ENCODE results near the gene PAX7.

Gene PAX7

GRCh38 chr1:18637511-18637960 is 6.9 kb downstream of the PAX7 start:
- H3K27ac ChIP-seq (ENCODE audit: insufficient read depth in 1 of 2, low read depth in 1 of 2, low read length in 2 of 2, poor library complexity in 1 of 2, severe bottlenecking in 2 of 2): no peak overlapping the region
- peaks cover 18 to 100% (median 64%) of the 10 kb centered on the region in 5 experiments for H3K27me3 ChIP-seq (replicated peaks in 2 of 5; ENCODE audit: control insufficient read depth in 4 of 5, insufficient read depth in 5 of 5, low read length in 4 of 5)
- POLR2A ChIA-PET: no interaction called here

DNA sequence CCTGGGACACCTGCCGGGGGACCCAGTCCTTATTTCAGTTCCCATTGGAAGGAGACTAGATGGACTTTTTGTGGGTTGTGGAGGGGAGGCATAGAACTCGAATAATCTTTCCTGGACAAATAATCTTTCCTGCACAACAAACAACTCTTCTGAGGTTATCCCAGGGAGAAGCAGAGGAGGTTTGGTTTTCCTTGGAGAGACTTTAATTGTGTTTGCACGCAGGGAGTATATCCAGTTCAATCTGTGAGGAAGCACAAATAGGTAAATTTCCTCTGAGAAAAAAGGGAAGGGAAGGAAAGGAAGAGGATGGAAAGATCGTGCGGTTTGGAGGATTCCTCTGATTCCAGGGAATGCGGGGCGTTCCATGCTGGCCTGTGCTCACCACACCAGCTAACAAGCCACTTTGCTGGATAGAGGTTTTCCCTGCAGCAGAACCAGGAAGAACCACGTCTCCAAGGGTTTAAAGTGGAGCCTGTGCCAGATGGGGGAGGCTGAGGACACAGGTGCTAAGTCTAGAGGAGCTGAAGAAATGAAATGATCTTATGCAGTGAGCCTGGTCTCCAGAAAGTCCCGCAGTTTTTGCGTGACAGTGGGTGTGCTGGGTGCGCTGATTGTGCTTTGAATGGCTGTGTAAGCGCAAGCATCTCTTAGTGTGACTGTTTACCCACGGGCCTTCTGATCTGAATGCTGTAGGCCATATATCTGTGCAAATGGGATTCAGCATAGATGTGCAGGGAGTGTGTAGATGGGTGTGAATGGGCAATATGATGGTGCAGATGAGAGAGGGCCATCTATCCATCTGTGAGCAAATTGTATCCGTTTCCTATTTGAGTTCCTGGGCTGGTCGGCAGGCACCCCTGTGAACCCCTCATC is 7.6 kb downstream of the PAX7 start:
- Histone ChIP-seq H3K27me3 (replicated peaks in 2 of 5; ENCODE audit: control insufficient read depth in 4 of 5, insufficient read depth in 5 of 5, low read length in 4 of 5) (peaks cover 18 to 100% (median 64%) of the 10 kb centered on the region in 5 experiments), H3K4me1 (ENCODE audit: control extremely low read depth in 1 of 4, control insufficient read depth in 4 of 4, insufficient read depth in 4 of 4, low read length in 3 of 4) (peaks cover 0 to 3% (median 1%) of the 10 kb centered on the region in 4 experiments), H3K27ac (ENCODE audit: insufficient read depth in 1 of 2, low read depth in 1 of 2, low read length in 2 of 2, poor library complexity in 1 of 2, severe bottlenecking in 2 of 2) (no peak overlapping the region), H3K36me3 (ENCODE audit: control insufficient read depth in 4 of 4, insufficient read depth in 4 of 4, low read length in 3 of 4) (no peaks in the 10 kb centered on the region), H3K4me3 (ENCODE audit: control insufficient read depth in 1 of 7, extremely low read depth in 1 of 7, insufficient read depth in 4 of 7, low read depth in 2 of 7, low read length in 6 of 7) (no peak overlapping the region), H3K9me3 (ENCODE audit: control extremely low read depth in 1 of 5, control insufficient read depth in 4 of 5, insufficient read depth in 2 of 5, low read depth in 1 of 5, low read length in 4 of 5) (no peaks in the 10 kb centered on the region)
- DNase-seq: no peak
- CTCF ChIA-PET: no interaction called here
- POLR2A ChIA-PET: no interaction called here
- WGBS (ENCODE audit: insufficient coverage): 7% methylated on average over 9 of the region's 15 CpGs

More at GRCh38 chr1:18637511-18637960, 6.9 kb downstream of the PAX7 start:
- 2% methylated on average over 12 of the region's 24 CpGs for WGBS (ENCODE audit: insufficient coverage)
- CTCF ChIA-PET: no interaction called here
- Histone ChIP-seq H3K4me3 (ENCODE audit: control insufficient read depth in 1 of 7, extremely low read depth in 1 of 7, insufficient read depth in 4 of 7, low read depth in 2 of 7, low read length in 6 of 7) (no peak overlapping the region), H3K4me1 (ENCODE audit: control extremely low read depth in 1 of 4, control insufficient read depth in 4 of 4, insufficient read depth in 4 of 4, low read length in 3 of 4) (no peaks in the 10 kb centered on the region), H3K9me3 (ENCODE audit: control extremely low read depth in 1 of 5, control insufficient read depth in 4 of 5, insufficient read depth in 2 of 5, low read depth in 1 of 5, low read length in 4 of 5) (no peaks in the 10 kb centered on the region), H3K36me3 (ENCODE audit: control insufficient read depth in 4 of 4, insufficient read depth in 4 of 4, low read length in 3 of 4) (no peaks in the 10 kb centered on the region)
- no peak for DNase-seq

DNA sequence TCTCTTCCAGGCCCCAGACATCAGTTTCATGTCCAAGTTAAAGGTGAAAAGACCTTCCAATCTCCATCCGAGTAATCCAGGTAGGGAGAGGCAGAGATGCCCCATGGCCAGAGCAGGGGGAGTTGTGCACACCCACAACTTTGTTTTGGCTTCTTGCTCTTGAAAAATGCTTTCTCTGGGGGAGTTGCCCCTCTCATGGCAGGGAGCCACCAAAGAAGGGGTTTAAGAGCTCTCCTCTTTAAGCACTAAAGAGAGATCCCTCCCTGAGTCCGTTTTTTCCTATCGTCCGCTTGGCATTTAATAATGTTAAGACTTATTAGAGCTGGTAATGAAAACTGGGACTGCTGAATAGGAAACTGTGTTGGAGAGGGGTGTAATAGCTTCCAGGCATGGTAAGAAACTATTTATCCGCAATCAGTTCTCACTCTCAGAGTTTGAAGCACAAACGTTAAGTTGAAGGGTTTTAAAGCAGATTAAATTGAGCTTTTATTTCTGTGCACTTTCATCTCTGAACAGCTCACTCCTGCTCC is 8.3 kb downstream of the PAX7 start:
- Histone ChIP-seq H3K36me3 (ENCODE audit: control insufficient read depth in 4 of 4, insufficient read depth in 4 of 4, low read length in 3 of 4) (no peaks in the 10 kb centered on the region), H3K9me3 (ENCODE audit: control extremely low read depth in 1 of 5, control insufficient read depth in 4 of 5, insufficient read depth in 2 of 5, low read depth in 1 of 5, low read length in 4 of 5) (no peaks in the 10 kb centered on the region), H3K27ac (ENCODE audit: insufficient read depth in 1 of 2, low read depth in 1 of 2, low read length in 2 of 2, poor library complexity in 1 of 2, severe bottlenecking in 2 of 2) (no peak overlapping the region), H3K4me1 (ENCODE audit: control extremely low read depth in 1 of 4, control insufficient read depth in 4 of 4, insufficient read depth in 4 of 4, low read length in 3 of 4) (peaks cover 0 to 9% (median 4%) of the 10 kb centered on the region in 4 experiments), H3K4me3 (ENCODE audit: control insufficient read depth in 1 of 7, extremely low read depth in 1 of 7, insufficient read depth in 4 of 7, low read depth in 2 of 7, low read length in 6 of 7) (no peak overlapping the region), H3K27me3 (replicated peaks in 2 of 5; ENCODE audit: control insufficient read depth in 4 of 5, insufficient read depth in 5 of 5, low read length in 4 of 5) (peaks cover 18 to 100% (median 60%) of the 10 kb centered on the region in 5 experiments)
- POLR2A ChIA-PET: no interaction called here
- WGBS (ENCODE audit: insufficient coverage): 0% methylated on average over 3 of the region's 6 CpGs
- CTCF ChIA-PET: no interaction called here
- DNase-seq: no peak

GRCh38 chr1:18639368-18640055 is 8.9 kb downstream of the PAX7 start:
- POLR2A ChIA-PET: no interaction called here
- CTCF ChIA-PET: no interaction called here
- WGBS (ENCODE audit: insufficient coverage): 0% methylated on average over 2 of the region's 10 CpGs

DNA sequence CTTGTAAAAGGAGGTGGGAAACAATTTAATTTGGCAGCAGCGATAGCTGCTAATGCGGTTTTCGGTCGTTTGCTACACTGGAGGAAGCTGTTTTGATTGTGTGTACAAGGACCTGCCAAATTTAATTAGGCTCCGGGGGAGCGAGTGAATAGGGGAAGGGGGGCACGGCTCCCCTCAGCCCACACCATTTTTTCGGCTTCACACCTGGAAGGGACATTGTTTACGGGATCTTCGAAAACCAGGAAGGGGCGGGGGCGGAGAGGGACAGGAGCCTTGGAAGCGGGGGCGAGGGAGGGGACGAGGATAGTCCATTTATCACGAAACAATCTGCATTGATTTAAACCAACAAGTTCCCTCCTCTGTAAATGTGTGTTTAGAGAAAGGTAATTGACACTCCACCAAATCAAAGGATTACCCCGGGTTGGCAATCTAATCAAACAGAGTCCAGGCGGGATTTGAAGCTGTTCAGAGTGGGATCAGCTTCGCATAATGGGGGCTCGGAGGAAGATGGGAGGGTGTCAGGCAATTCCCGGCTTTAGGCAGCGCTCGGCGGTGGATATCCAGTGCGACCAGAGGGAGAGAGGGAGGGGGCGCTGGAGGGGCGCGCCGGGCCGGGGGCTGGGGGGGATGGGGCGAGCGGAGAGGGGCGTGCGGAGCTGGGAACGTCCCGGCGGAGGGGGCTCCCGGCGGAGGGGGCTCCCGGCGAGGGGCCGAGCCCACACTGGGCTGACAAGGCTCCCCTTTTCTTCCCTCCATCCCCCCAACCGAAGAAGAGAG is 9.8 kb downstream of the PAX7 start:
- WGBS (ENCODE audit: insufficient coverage): 3% methylated on average over 7 of the region's 43 CpGs
- peaks cover 0 to 10% (median 4%) of the 10 kb centered on the region in 4 experiments for H3K4me1 ChIP-seq (ENCODE audit: control extremely low read depth in 1 of 4, control insufficient read depth in 4 of 4, insufficient read depth in 4 of 4, low read length in 3 of 4)
- no peaks in the 10 kb centered on the region for H3K9me3 ChIP-seq (ENCODE audit: control extremely low read depth in 1 of 5, control insufficient read depth in 4 of 5, insufficient read depth in 2 of 5, low read depth in 1 of 5, low read length in 4 of 5)
- no peaks in the 10 kb centered on the region for H3K36me3 ChIP-seq (ENCODE audit: control insufficient read depth in 4 of 4, insufficient read depth in 4 of 4, low read length in 3 of 4)
- no peak overlapping the region for H3K27ac ChIP-seq (ENCODE audit: insufficient read depth in 1 of 2, low read depth in 1 of 2, low read length in 2 of 2, poor library complexity in 1 of 2, severe bottlenecking in 2 of 2)
- no peak overlapping the region for H3K4me3 ChIP-seq (ENCODE audit: control insufficient read depth in 1 of 7, extremely low read depth in 1 of 7, insufficient read depth in 4 of 7, low read depth in 2 of 7, low read length in 6 of 7)
- ChIA-PET POLR2A (no interaction called here), CTCF (no interaction called here)
- DNase-seq: no peak
- H3K27me3 ChIP-seq (replicated peaks in 2 of 5; ENCODE audit: control insufficient read depth in 4 of 5, insufficient read depth in 5 of 5, low read length in 4 of 5): peaks cover 23 to 100% (median 63%) of the 10 kb centered on the region in 5 experiments

More at GRCh38 chr1:18639368-18640055, 8.9 kb downstream of the PAX7 start:
- Histone ChIP-seq H3K4me1 (ENCODE audit: control extremely low read depth in 1 of 4, control insufficient read depth in 4 of 4, insufficient read depth in 4 of 4, low read length in 3 of 4) (peaks cover 0 to 10% (median 4%) of the 10 kb centered on the region in 4 experiments), H3K27me3 (replicated peaks in 2 of 5; ENCODE audit: control insufficient read depth in 4 of 5, insufficient read depth in 5 of 5, low read length in 4 of 5) (peaks cover 20 to 100% (median 58%) of the 10 kb centered on the region in 5 experiments), H3K36me3 (ENCODE audit: control insufficient read depth in 4 of 4, insufficient read depth in 4 of 4, low read length in 3 of 4) (no peaks in the 10 kb centered on the region), H3K9me3 (ENCODE audit: control extremely low read depth in 1 of 5, control insufficient read depth in 4 of 5, insufficient read depth in 2 of 5, low read depth in 1 of 5, low read length in 4 of 5) (no peaks in the 10 kb centered on the region), H3K27ac (ENCODE audit: insufficient read depth in 1 of 2, low read depth in 1 of 2, low read length in 2 of 2, poor library complexity in 1 of 2, severe bottlenecking in 2 of 2) (no peak overlapping the region), H3K4me3 (ENCODE audit: control insufficient read depth in 1 of 7, extremely low read depth in 1 of 7, insufficient read depth in 4 of 7, low read depth in 2 of 7, low read length in 6 of 7) (no peak overlapping the region)
- no peak for DNase-seq

DNA sequence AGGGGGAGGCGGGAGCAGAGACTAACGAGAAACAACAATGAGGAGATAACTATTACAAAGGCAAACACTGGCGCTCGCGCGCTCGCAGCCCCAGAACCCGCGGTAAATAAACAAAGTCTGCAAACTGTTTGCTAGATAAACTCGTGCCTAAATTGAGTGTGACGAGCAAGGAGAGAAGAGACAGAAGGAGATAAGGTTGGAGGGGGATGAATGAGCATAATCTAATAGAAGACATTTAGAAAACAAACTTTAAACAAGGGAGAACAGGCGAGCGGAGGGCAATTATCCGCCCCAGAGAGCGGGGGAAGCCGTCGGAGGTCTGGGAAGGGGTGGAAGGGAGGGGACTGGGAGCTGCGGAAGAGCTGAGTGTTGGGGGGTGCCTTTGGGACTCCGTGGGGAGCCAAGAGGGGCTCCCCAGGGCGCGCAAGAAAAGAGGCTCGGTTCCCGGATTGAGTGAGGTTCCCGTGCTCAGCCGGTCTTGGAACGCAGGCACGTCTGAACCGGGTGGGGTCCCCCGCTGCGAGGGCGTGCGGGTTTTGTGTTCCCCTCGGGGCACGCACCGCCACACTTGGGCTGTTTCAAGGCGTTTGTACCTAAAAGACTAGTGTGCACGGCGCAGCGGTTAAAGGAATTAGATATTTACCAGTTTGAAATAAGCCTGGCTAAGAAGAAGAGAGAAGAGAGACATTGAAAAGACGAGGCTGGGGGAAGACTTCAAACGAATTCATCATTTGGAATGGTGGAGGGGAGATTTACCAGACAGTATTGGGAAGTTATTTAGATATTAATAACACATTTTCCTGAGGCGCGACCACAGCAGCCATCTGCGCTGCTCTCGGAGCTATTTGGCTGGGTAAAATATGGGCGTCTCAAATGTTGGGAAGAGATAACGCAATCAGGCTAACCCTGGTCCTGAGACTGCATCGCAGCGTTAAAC is 10.6 kb downstream of the PAX7 start:
- 5% methylated on average over 38 of the region's 49 CpGs for WGBS (ENCODE audit: insufficient coverage)
- no peaks in the 10 kb centered on the region for H3K36me3 ChIP-seq (ENCODE audit: control insufficient read depth in 4 of 4, insufficient read depth in 4 of 4, low read length in 3 of 4)
- no peaks in the 10 kb centered on the region for H3K9me3 ChIP-seq (ENCODE audit: control extremely low read depth in 1 of 5, control insufficient read depth in 4 of 5, insufficient read depth in 2 of 5, low read depth in 1 of 5, low read length in 4 of 5)
- no peak overlapping the region for H3K27ac ChIP-seq (ENCODE audit: insufficient read depth in 1 of 2, low read depth in 1 of 2, low read length in 2 of 2, poor library complexity in 1 of 2, severe bottlenecking in 2 of 2)
- POLR2A ChIA-PET: no interaction called here
- peaks cover 0 to 10% (median 4%) of the 10 kb centered on the region in 4 experiments for H3K4me1 ChIP-seq (ENCODE audit: control extremely low read depth in 1 of 4, control insufficient read depth in 4 of 4, insufficient read depth in 4 of 4, low read length in 3 of 4)
- CTCF ChIA-PET: interaction anchor here (0.6 kb wide), 1 partner anchor 17 kb away, joined by 4 read pairs; no protein-coding TSS in a partner anchor
- peaks cover 29 to 100% (median 62%) of the 10 kb centered on the region in 5 experiments for H3K27me3 ChIP-seq (replicated peaks in 2 of 5; ENCODE audit: control insufficient read depth in 4 of 5, insufficient read depth in 5 of 5, low read length in 4 of 5)
- no peak for DNase-seq
- H3K4me3 ChIP-seq (ENCODE audit: control insufficient read depth in 1 of 7, extremely low read depth in 1 of 7, insufficient read depth in 4 of 7, low read depth in 2 of 7, low read length in 6 of 7): no peak overlapping the region

All from common myeloid progenitor, CD34-positive (primary cell).